Fibroblast of gingiva (primary cell): ENCODE results near the gene NSMF.
"Not testable (repeated sequence)": the region's sequence is repeated elsewhere in the genome, so short reads cannot be mapped to it uniquely, and the experiment has no call there.

Experiments
- DNase-seq: peaks from one replicate; pipeline ENCODE4 v3.0.0-alpha.2; 2011; ENCODE audit warnings: low read depth

The NSMF gene

GRCh38 chr9:137410236-137410890, 48.8 kb downstream of the NSMF start:
- DNase-seq: not testable (repeated sequence)

- no peak for DNase-seq
Observed at GRCh38 chr9:137409515-137409914, 49.6 kb downstream of the NSMF start.

- DNase-seq: no peak
Observed at GRCh38 chr9:137408651-137409405, 50.3 kb downstream of the NSMF start.

- no peak for DNase-seq
Observed at GRCh38 chr9:137407590-137408300, 51.4 kb downstream of the NSMF start.

- DNase-seq: peak; percentile 36
Observed at GRCh38 chr9:137406876-137407589, 52.1 kb downstream of the NSMF start.

- no peak for DNase-seq
Observed at GRCh38 chr9:137406085-137406760, 52.9 kb downstream of the NSMF start.

- DNase-seq: no peak
Observed at GRCh38 chr9:137405677-137406081, 53.5 kb downstream of the NSMF start.

- DNase-seq: no peak
Observed at GRCh38 chr9:137404961-137405567, 54.1 kb downstream of the NSMF start.

GRCh38 chr9:137403269-137403668, 55.9 kb downstream of the NSMF start:
- no peak for DNase-seq

GRCh38 chr9:137402746-137403145, 56.4 kb downstream of the NSMF start:
- no peak for DNase-seq

- no peak for DNase-seq
Observed at GRCh38 chr9:137398561-137399468, 60.3 kb downstream of the NSMF start.

GRCh38 chr9:137397675-137398423, 61.3 kb downstream of the NSMF start:
- no peak for DNase-seq
